Measurements from ENCODE around the gene PITRM1.

PITRM1 gene

DNA sequence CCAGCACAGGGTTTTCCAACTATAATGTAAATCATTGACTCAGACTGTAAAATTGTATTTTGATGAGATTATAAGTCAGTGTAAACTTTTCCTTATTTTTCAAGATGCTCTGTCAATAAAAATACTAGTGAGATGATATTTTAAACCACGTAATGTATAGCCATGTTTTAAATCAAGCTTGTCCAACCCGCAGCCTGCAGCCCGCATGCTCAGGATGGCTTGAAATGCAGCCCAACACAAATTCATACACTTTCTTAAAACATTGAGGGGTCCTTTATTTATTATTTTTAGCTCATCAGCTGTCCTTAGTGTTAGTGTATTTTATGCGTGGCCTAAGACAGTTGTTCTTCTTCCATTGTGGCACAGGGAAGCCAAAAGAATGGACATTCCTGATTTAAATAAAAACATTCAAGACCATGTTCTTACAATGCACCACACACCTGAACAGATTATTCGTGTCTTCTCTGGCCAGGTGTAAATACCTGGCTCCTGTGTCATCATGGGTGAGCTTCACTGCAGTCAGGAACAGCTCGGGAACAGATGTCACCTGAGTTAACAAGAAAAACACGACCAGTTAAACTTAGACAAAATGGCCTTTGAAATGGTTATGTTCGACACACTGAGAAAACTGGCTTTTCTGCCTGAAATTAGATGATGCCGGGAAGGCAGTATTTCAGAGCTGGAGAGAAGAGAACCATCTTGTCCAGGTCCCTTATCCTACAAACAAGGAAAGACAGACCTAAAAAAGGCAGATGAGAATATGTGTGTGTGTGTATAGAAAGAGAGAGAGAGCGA is 5.9 kb downstream of the PITRM1 start:
- no peak for DNase-seq (ENCODE audit: low read depth in 2 of 2)

DNA sequence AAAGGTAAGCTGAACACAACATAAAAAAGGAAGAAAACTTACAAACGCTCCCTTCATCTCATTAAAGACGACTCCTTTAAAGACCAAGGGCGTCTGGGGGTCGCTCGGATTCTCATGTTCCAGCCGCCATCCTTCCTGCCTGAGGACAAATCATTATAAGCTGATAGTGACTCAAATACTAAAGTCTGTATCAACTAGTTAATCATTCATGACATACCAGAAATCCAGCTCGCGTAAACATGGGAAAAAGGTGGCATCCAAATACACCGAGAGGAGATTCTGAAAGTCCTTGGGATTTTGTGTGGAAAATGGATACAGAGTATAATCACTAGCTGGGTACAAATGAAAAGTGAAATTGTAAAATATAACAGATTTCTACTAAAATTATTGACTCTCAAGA is 7.4 kb downstream of the PITRM1 start:
- no peak for DNase-seq (ENCODE audit: low read depth in 2 of 2)

DNA sequence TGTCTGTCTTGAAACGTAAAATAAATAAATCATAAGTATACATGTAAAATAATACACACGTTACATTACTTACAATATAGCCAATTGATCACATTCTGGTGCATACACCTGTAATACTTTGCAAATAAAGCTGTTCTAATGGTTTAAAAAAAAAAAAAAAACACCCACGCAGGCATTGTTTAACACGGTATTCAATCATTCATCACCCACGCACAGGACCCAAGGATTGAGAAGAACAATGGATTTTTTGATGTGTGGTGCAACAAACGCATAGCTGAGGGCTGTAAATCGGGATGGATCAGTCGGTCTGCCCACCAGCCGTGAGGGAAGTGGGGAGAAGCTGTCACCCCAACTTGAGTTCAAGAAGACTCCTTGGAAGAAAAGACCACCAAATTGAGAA is 8.7 kb downstream of the PITRM1 start:
- DNase-seq (ENCODE audit: low read depth in 2 of 2): no peak

DNA sequence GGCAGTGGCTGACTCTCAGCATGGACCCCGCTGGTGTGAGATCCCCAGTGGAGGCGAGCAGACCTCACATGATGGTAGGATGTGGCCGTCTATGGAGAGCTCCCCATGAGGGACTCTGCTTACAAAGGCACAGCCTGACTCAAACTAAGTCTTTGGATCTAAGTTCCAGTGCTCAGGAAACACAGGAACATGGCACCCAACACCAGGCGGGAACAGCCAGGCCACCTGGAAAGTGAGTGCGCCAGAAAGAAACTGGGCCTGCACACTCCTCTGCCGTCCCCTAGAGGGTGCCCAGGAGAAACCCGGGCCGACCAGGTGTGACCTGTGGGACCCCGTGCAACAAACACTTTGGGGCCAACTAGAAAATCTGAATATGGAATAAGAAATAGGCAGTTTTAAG is 10.0 kb downstream of the PITRM1 start:
- no peak for DNase-seq (ENCODE audit: low read depth in 2 of 2)

DNA sequence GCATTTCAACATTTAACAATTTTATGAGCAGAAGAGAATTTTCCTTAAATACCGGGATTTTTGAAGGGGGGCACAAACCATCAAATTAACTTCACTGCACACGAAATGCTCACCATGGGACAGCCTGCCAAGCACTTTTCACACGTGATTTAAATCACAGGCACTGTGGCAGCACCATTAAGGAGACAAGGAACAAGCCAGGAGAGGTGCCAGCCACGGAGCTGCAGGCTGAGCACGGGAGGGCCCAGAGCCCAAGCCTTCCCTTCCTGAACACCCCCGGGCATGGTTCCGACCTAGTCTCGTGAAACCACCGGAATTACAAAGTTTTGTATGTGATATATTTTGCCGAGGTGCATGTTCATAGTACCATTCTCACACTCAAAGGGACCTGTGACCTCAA is 13.4 kb downstream of the PITRM1 start:
- no peak for DNase-seq (ENCODE audit: low read depth in 2 of 2)

DNA sequence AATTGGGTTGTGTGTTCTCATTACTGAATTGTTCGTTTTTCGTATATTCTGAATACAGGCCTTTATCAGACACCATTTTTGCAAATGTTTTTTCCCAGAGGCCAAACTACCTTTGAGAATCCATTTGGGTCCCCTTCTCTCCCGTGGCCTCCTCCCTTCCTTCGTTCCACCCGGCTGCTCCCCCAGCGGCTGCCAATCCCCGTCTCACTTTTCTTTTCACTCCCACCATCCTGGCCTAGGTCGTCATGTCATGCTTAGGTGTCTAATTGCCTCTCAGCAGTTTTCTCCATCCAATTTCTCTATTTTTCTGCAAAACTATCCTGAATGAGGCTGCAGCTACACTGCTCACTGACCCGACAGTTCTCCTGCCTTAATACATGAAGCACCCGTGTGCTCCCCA is 17.9 kb downstream of the PITRM1 start:
- no peak for DNase-seq (ENCODE audit: low read depth in 2 of 2)

DNA sequence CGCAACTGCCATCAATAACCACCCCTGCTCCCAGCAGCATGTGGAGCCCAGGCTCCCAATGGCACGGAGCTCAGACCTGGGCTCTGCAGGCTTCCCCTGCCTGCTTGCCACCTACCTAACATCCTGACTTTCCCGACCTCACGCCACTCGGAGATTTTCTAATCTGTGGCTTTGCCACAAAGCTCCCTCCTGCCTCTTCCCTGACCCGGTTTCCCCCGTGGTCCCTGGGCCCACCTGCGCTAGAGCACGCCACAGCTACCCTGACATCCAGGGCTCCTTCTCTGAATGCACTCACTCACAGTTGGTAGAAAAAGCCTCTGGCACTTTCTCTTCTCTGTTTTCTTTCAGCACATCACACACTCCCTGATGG is 20.0 kb downstream of the PITRM1 start:
- no peak for DNase-seq (ENCODE audit: low read depth in 2 of 2)

DNA sequence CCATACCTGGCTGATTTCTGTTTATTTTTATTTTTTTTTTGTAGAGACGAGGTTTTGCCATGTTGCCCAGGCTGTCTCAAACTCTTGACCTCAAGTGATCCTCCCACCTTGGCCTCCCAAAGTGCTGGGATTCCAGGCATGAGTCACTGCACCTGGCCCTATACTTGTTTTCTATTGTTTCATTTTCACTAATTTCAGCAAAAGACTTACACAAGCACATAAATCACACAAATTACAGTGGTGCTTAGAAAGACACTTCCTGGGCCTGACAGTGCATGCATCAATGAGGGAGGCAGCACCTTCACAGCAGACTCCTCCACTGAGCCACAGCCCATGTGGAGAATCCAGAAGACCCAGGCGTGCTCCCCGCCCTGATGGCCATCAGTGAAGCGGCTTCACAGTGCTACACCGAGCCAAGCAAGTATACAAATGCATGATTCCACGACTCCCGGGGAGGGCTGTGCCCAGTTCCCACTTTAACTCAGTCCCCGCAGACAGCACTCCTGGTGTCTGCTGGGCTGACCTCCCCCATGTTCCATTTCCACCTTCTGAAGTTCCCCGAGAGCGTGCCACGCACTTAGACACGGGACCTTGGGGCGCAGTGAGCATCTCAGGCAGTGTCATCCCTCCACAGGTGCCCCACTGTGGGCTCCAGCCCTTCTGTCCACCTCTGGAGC is 20.6 kb downstream of the PITRM1 start:
- DNase-seq (ENCODE audit: low read depth in 2 of 2): no peak

DNA sequence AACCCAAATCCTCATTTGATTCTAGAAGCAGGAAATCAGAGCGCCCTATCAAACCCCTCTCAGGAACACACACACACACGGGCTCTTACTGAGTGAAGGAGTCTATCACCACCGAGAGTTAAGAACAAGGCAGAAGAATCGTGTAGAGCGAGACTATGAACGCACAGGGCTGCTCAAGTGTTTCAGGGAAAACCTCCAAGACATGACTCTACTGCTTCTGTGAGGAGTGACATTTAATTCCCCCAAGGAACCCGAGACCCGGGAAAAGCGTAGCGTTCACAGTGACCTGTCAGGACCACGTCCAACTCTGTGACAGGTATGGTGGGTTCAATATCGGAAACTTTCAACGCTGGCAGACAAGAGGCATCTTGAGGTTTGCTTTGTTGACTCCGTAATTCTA is 21.6 kb downstream of the PITRM1 start:
- DNase-seq (ENCODE audit: low read depth in 2 of 2): no peak

DNA sequence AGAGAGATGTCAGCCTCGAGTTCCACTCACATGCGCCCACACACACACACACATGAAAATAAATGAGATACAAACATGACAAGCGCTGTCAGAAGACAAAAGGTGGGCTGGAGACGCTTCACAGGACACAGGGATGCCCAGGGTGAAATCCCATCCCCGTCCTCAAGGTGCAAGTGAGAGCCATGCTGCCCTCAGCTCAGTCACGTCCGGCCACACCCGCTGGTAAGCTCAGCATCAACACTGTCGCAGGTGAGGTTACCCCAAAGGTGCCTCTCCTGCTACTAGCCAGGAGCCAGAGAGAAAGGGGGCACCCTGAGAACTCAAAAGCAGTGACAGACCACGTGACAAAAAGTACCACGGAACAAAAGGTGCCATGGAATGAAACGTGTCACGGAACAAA is 22.2 kb downstream of the PITRM1 start:
- DNase-seq (ENCODE audit: low read depth in 2 of 2): no peak

DNA sequence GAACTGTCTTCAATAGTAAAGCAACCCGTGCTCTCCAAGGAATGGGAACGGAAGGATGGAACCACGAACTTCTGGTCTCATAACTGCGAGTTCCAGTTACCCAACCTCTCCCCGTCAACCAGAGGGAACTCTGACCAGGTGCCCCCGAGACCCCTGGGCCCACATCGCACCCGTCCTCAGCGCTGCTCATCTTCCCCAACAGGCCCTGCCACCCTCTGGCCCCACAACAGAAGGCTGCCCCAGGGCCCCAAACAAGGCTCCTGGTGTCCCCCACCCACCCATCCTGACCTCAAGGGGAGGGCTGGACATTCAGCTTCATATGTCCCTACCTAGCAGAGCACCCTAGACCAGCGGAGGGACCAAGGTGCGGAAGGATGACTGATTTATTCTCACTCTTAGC is 22.7 kb downstream of the PITRM1 start:
- DNase-seq (ENCODE audit: low read depth in 2 of 2): no peak

DNA sequence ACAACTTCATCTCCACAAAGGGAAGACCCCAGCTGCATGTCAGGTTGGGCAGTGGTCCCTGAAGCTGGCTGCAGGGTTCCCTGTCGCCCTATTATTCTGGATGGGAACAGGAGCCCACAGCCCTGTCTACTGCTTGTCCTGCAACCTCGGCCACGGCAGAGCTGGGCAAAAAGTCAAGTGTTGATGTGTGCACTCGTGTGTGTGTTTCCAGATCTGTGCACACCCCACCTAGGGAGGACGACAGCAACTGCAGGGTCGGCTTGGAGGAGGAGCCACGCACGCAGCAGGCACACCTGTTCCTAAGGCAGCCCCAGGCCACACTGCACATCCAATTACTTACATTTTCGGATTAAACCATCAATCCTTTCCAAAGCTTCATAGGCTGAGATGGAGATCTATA is 23.6 kb downstream of the PITRM1 start:
- DNase-seq (ENCODE audit: low read depth in 2 of 2): no peak

DNA sequence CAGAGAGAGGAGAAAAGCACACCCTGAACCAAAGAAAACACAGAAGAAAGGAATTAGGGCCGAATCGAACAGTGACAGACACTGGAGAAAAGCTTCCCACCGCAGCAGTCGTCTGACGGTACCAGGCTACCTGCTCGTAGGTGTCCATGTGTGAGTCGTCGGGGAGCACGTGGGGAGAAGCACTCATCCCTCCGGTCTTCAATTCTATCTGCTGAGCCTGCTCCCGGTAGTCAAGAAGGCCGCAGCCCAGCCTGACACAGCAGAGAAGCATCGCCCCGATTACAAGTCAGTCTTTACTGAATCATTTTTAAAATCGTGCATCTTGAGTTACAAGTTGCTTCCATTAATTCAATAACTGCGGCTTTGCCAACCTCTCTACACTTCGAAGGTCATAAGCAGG is 24.5 kb downstream of the PITRM1 start:
- DNase-seq (ENCODE audit: low read depth in 2 of 2): no peak

DNA sequence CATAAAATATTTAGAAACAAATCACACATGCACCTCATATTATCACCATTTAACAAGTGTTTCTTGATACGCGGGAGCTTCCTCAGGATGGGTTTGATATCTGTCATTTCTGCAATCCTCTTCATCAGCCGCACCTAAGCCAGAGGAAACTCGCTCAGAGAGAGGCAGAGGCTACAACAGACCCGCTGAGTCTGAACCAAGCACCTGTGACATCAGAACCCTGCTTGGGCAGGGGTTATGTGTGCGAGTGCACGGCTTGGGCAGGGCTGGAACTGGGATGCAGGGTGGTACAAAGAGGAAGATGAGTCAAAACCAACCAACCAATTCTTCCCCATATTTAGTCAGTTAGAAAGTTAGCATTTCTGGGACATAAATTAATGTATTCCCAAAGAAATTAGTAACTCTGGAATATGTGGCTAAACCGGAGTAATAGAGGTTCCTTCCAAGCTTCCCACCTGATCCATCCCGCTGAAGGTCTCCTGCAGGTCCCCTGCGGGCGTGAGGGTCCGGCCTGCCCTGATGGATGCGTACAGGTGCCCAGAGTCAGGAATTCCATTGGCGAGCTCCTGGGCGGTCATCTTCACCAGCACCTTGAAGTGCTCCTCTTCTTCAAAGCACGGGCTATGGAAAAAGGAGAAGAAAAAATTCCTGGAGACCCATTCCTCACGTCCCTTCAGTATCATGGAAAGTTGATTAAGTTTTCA is 25.3 kb downstream of the PITRM1 start:
- DNase-seq (ENCODE audit: low read depth in 2 of 2): no peak

DNA sequence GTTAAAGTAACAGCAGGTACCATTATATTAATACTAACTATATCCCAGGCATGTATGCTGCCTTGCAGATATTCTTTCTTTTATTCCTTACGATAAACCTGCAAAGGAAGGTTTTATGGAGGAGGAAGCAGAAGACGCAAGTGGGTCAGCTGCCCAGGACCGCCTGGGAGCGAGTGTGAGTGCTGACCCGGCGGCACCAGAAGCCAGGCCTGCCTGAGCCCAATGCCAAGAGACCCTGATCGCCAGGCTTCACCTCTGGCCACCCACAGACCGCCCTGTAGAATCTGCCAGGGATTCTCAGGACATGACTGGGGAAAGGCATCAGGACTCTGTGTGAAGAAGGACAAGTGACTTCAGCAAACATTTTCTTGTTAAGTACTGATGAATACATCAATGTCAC is 26.3 kb downstream of the PITRM1 start:
- no peak for DNase-seq (ENCODE audit: low read depth in 2 of 2)

DNA sequence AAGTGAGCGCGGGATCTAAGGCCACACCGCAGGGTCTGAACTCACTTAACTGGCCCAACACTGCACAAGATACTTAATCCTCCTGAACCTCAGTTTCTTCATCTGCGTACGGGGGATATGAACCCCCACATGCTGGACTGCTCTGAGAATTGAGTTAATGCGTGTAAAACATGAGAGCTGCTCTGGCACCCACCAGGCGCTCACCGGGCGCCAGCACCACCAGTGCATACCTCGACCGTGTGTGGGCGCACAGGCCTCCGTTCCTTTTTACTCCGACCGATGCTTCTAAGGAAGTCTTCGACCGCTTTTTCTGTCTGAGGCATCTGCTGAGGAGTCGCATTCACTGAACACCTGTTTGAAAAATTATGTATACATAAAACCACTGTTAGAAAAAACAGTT is 27.2 kb downstream of the PITRM1 start:
- DNase-seq (ENCODE audit: low read depth in 2 of 2): no peak

DNA sequence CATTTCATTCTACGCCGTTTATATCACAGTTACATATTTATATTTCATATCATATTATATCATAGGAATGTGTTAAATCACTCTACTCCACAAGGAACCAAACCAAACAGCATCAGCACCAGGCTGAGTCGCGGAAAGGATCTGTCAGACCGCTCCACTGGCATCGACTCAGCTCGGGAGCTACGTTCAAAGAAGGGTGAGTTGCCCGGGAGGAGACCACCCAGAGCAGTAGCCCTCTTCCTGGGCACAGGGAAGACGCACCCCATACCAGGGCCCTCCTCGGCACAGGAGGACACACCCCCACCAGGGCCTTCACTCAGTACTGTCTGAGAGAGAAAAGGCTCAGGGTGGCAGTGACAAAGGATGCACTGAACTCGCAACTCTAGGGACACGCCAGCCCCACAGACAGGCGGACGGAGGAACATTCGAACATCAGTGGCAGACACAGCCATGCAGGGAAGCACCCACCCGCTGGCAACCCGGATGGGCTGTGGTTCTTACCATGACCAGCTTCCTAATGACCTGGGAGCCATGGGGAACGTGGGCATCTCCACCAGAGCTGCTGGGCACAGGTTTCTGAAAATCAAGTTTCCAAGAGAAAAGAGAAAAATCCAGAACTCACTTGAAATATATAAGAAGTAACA is 28.7 kb downstream of the PITRM1 start:
- no peak for DNase-seq (ENCODE audit: low read depth in 2 of 2)

DNA sequence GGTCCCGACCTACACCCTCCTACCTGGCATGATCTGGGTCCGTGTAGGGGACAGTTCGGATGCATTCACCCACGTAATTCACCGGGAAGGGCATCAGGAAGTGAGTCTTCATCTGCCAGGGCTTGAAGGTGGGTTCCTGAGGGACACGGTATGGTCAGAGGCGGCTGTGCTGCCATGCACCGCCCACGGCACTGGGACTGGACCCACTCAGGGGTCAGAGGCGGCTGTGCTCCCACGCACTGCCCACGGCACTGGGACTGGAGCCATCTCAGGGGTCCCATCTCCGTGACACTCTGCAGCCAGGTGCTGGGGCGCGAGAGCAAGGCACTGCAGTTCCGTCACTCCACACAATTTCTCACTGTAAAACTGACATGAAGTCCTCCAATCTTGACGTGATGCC is 29.2 kb downstream of the PITRM1 start:
- no peak for DNase-seq (ENCODE audit: low read depth in 2 of 2)

DNA sequence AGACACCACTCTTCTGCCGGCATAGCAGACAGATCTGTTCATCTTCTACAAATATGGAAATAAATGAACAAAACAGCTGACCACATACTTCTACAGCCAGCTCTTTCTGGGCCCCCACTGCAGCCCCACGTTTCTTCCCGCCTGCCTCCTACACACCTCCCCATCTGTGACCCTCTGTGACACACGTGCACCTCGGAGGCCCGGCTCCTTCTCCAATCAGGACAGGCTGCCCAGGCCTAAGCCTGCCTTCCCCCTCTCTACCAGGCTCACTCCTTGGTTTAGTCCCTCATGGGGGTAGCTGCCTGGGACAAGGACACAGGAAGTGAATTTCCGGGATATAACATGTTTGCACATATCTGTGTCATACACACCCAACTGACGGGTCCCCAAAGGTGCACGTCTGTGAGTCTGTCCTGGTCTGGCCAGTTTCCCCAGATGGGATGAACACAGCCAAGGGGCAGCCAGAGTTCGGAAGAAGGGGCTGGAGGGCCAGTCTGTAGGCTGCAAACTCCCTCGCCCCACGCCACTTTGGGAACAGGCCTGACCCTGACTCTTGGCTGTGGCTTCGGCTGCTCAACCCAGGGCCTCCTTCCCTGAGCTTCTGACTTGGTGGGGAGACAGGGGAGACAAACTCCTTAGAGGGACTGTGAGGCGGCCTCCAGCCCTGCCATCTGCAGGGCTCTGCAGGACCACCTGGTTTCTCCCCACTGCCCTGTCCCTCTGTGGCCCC is 30.3 kb downstream of the PITRM1 start:
- DNase-seq (ENCODE audit: low read depth in 2 of 2): no peak

DNA sequence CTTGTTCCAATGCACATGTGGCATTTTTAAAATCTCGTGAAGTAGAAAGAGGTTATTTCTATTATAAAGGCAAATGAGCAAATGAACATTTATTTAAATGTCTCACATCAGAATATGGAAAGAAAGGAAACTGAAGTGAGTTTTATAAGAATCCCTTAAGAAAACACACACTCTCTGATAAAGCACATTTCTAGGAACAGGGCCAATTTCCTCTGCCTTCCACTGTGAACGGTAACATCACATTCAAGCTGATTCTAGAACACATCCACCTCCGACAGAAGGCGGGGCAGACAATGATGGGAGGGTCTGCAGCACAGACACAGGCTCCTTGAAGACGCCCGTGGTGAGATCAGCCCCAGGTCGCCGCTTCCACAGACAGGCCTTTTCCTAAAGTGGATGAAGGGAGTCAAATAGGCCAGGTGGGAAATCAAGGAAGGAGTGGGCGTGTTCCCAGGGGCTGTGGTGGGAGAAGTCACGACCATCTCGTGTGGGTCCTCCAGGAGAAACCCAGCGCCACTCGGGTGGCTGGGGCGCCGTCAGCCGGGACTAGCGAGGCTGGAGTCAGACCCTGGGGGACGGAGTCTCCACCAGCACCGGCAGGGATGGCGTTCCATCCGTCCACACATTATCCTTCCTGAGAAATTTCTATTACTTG is 31.1 kb downstream of the PITRM1 start:
- DNase-seq (ENCODE audit: low read depth in 2 of 2): no peak

DNA sequence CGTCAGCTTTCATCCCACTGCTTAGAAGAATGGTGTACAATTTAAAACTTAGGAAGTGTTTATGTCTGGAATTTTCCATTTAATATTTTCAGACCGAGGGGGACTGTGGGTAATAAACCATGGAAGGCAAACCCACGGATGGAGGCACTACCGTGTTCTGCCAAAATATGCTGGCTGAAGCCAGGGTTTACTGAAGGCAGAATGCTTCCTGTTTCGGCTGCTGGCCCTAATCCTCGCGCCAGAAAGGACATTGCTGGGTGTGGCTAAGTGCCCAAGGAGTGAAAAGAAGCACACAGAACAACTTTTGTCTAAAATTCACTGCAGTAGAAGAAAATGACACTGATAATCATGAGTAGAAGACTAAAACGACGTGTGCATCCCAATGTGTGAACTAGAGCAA is 32.3 kb downstream of the PITRM1 start:
- no peak for DNase-seq (ENCODE audit: low read depth in 2 of 2)

Data from stimulated activated CD8-positive, alpha-beta memory T cell treated with anti-CD3 and anti-CD28 coated beads, Interleukin-15, amount 100 ng/mL, for 4 hours (primary cell).